Measurements from ENCODE around the gene ACOT8. TPM values are rescaled to one million over a fixed set of nuclear protein-coding genes. Genes with fewer than 3 reads are reported as not detected.

The ACOT8 gene
- total RNA-seq, 1 experiment from 2014 or later = 38.1 TPM

DNA sequence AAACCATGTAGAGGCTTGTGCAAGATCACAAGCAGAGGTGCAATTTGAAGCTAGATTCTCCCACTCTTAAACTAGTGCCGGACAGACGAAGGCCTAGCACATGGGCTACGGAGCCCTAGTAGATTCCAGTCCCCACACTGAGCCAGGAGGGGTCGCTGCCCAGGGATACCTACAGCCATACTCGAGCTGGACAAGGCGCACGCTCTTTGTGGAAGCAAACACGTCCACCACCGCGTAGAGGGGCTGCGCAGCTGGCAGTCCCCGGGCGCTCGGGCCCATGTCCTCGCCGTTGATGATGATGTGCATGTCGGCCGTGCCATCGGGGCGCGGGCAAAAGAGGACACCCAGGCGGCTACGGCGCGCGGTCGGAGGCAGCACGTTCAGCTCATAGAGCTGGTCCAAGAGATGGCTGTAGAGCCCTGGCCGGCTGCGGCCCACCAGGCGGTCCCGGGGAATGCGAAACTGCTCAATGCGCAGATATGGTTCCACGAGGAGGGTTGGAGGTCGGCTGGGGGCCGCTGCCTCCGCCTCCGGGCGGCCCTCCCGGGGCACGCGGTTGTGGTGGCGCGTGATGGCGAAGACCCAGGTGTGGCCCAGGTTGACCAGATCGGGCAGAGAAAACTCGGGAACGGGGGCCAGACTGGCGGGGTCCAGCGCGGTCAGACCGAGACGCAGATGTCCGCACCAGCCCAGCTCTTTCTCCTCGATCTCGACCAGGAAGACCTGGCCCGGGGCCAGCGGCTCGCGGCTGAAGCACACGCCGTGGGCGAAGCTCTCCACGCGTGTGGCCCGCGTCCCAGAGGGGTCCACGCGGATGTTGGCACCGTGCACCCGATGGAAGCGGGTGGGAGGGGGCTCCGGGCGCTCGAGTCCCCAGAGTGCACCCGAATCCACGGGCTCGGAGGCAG is 33.1 kb upstream of the ACOT8 start:
- ATAC-seq = peak; percentile 80
- H3K36me3 Mint-ChIP-seq = peaks cover 4% of the 10 kb centered on the region
- H3K9me3 Mint-ChIP-seq = no peaks in the 10 kb centered on the region
- peaks cover 12% of the 10 kb centered on the region for H3K4me1 Mint-ChIP-seq
- peak; percentile 89 for DNase-seq (ENCODE audit: low spot score)
- POLR2A ChIA-PET = interaction anchor here (0.7 to 2.2 kb wide), 7 partner anchors 9 to 67 kb away, joined by 3 to 19 read pairs (median 8); partner anchors contain the start of genes PCIF1, PLTP and ZSWIM1
- no peak overlapping the region for H3K27ac Mint-ChIP-seq
- TF ChIP-seq HMGXB4 (CRISPR knock-in tag; IDR thresholded peaks at IDR 0.05) = peak; percentile 96
- peak; percentile 81 for TF ChIP-seq ZNF232 (CRISPR knock-in tag; IDR thresholded peaks at IDR 0.05)
- no peak for TF ChIP-seq ZNF416 (CRISPR knock-in tag; IDR thresholded peaks at IDR 0.05)
- TF ChIP-seq EMX1 (CRISPR knock-in tag; IDR thresholded peaks at IDR 0.05) = no peak
- TF ChIP-seq KAT7 (CRISPR knock-in tag; IDR thresholded peaks at IDR 0.05; ENCODE audit: borderline replicate concordance) = 0 out of 2 replicates have a peak, but pooled peaks have one; percentile 32
- TF ChIP-seq CREB1 (CRISPR knock-in tag; IDR thresholded peaks at IDR 0.05) = 0 out of 2 replicates have a peak, but pooled peaks have one; percentile 44
- TF ChIP-seq CTCF (IDR thresholded peaks at IDR 0.05) = peak; percentile 35; the same call in 1 of the 2 replicates
- TF ChIP-seq, protein P1, sequence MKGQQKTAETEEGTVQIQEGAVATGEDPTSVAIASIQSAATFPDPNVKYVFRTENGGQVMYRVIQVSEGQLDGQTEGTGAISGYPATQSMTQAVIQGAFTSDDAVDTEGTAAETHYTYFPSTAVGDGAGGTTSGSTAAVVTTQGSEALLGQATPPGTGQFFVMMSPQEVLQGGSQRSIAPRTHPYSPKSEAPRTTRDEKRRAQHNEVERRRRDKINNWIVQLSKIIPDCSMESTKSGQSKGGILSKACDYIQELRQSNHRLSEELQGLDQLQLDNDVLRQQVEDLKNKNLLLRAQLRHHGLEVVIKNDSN (CRISPR knock-in tag; IDR thresholded peaks at IDR 0.05) = no peak; the same call in 1 of the 2 replicates
- TF ChIP-seq USF2 (CRISPR knock-in tag; IDR thresholded peaks at IDR 0.05) = peak; percentile 58
- TF ChIP-seq SMAD3 (CRISPR knock-in tag; IDR thresholded peaks at IDR 0.05; ENCODE audit: borderline replicate concordance) = peak; percentile 42; the same call in 1 of the 2 replicates
- TF ChIP-seq, protein P2, sequence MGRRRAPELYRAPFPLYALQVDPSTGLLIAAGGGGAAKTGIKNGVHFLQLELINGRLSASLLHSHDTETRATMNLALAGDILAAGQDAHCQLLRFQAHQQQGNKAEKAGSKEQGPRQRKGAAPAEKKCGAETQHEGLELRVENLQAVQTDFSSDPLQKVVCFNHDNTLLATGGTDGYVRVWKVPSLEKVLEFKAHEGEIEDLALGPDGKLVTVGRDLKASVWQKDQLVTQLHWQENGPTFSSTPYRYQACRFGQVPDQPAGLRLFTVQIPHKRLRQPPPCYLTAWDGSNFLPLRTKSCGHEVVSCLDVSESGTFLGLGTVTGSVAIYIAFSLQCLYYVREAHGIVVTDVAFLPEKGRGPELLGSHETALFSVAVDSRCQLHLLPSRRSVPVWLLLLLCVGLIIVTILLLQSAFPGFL (CRISPR knock-in tag; IDR thresholded peaks at IDR 0.05; ENCODE audit: borderline replicate concordance) = no peak
- peak; percentile 50; the same call in 1 of the 2 replicates for TF ChIP-seq TP53 (CRISPR knock-in tag; IDR thresholded peaks at IDR 0.05)
- no peak for TF ChIP-seq ETV6 (CRISPR knock-in tag; IDR thresholded peaks at IDR 0.05)
- 0 out of 2 replicates have a peak, but pooled peaks have one; percentile 65 for TF ChIP-seq ZNF138 (CRISPR knock-in tag; conservative IDR thresholded peaks at IDR 0.05)
- peak; percentile 92 for TF ChIP-seq MAX (CRISPR knock-in tag; IDR thresholded peaks at IDR 0.05)
- 0 out of 2 replicates have a peak, but pooled peaks have one; percentile 70 for TF ChIP-seq NR3C1 (CRISPR knock-in tag; conservative IDR thresholded peaks at IDR 0.05; ENCODE audit: low read depth)
- peak; percentile 56; the same call in 1 of the 2 replicates for TF ChIP-seq RELA (CRISPR knock-in tag; IDR thresholded peaks at IDR 0.05; ENCODE audit: borderline replicate concordance)
- TF ChIP-seq OVOL2 (CRISPR knock-in tag; IDR thresholded peaks at IDR 0.05; ENCODE audit: borderline replicate concordance) = no peak
- TF ChIP-seq, protein P3, sequence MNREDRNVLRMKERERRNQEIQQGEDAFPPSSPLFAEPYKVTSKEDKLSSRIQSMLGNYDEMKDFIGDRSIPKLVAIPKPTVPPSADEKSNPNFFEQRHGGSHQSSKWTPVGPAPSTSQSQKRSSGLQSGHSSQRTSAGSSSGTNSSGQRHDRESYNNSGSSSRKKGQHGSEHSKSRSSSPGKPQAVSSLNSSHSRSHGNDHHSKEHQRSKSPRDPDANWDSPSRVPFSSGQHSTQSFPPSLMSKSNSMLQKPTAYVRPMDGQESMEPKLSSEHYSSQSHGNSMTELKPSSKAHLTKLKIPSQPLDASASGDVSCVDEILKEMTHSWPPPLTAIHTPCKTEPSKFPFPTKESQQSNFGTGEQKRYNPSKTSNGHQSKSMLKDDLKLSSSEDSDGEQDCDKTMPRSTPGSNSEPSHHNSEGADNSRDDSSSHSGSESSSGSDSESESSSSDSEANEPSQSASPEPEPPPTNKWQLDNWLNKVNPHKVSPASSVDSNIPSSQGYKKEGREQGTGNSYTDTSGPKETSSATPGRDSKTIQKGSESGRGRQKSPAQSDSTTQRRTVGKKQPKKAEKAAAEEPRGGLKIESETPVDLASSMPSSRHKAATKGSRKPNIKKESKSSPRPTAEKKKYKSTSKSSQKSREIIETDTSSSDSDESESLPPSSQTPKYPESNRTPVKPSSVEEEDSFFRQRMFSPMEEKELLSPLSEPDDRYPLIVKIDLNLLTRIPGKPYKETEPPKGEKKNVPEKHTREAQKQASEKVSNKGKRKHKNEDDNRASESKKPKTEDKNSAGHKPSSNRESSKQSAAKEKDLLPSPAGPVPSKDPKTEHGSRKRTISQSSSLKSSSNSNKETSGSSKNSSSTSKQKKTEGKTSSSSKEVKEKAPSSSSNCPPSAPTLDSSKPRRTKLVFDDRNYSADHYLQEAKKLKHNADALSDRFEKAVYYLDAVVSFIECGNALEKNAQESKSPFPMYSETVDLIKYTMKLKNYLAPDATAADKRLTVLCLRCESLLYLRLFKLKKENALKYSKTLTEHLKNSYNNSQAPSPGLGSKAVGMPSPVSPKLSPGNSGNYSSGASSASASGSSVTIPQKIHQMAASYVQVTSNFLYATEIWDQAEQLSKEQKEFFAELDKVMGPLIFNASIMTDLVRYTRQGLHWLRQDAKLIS (CRISPR knock-in tag; IDR thresholded peaks at IDR 0.05; ENCODE audit: borderline replicate concordance) = 0 out of 2 replicates have a peak, but pooled peaks have one; percentile 15
- peak; percentile 54; the same call in 1 of the 2 replicates for TF ChIP-seq TEAD1 (CRISPR knock-in tag; IDR thresholded peaks at IDR 0.05)
- TF ChIP-seq ZBTB21 (CRISPR knock-in tag; IDR thresholded peaks at IDR 0.05; ENCODE audit: borderline replicate concordance) = 0 out of 2 replicates have a peak, but pooled peaks have one; percentile 59
- TF ChIP-seq, protein P4, sequence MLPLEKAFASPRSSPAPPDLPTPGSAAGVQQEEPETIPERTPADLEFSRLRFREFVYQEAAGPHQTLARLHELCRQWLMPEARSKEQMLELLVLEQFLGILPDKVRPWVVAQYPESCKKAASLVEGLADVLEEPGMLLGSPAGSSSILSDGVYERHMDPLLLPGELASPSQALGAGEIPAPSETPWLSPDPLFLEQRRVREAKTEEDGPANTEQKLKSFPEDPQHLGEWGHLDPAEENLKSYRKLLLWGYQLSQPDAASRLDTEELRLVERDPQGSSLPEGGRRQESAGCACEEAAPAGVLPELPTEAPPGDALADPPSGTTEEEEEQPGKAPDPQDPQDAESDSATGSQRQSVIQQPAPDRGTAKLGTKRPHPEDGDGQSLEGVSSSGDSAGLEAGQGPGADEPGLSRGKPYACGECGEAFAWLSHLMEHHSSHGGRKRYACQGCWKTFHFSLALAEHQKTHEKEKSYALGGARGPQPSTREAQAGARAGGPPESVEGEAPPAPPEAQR (CRISPR knock-in tag; IDR thresholded peaks at IDR 0.05) = no peak
- CTCF ChIA-PET = interaction anchor here (0.6 to 3.0 kb wide), 45 partner anchors 8 to 328 kb away, joined by 3 to 38 read pairs (median 6); partner anchors contain the start of genes PCIF1, PLTP, SNX21 and TNNC2
- H3K4me3 Mint-ChIP-seq = peak overlapping the region; percentile 87
- no peaks in the 10 kb centered on the region; the same call in 1 of the 2 replicates for H3K27me3 Mint-ChIP-seq (ENCODE audit: low read depth)
